Calu3 (cell line): ENCODE measurements around the gene ATAD3B. TPM values are rescaled to one million over a fixed set of nuclear protein-coding genes. Genes with fewer than 3 reads are reported as not detected.
A peak's percentile ranks its signal among the peaks of the same experiment; 100 is the strongest.

ENCODE experiments used
- BruUV-seq: library from RNA; stranded (reverse); fragments of 400-500 nt; replicated peaks from 2 replicates; lab custom pipeline; 2021; lab: Mats Ljungman, UMichigan
- CTCF ChIA-PET: fragments of 300-600 bp; sonication (Branson Sonifier 250); formaldehyde crosslinking; loops from one replicate; lab custom pipeline; 2022; ENCODE audit warnings: antibody characterized with exemption; lab: Charles Lee
- DNase-seq: peaks from one replicate; pipeline ENCODE4 v3.0.0; 2022
- H3K27ac Mint-ChIP-seq: one replicate; pipeline ENCODE4 v1.8.0; 2022; ENCODE audit warnings: mixed read lengths; ENCODE audit not compliant: unreplicated experiment
- H3K27me3 Mint-ChIP-seq: one replicate; pipeline ENCODE4 v1.8.0; 2022; ENCODE audit warnings: mixed read lengths; ENCODE audit not compliant: unreplicated experiment
- H3K36me3 Mint-ChIP-seq: one replicate; pipeline ENCODE4 v1.8.0; 2022; ENCODE audit warnings: mild to moderate bottlenecking, moderate library complexity, mixed read lengths; ENCODE audit not compliant: insufficient read depth, unreplicated experiment
- H3K4me1 Mint-ChIP-seq: one replicate; pipeline ENCODE4 v1.8.0; 2022; ENCODE audit warnings: mild to moderate bottlenecking, low read depth, mixed read lengths; ENCODE audit not compliant: unreplicated experiment
- H3K4me3 Mint-ChIP-seq: one replicate; pipeline ENCODE4 v1.8.0; 2022; ENCODE audit warnings: mild to moderate bottlenecking, low read depth, moderate library complexity, mixed read lengths; ENCODE audit not compliant: unreplicated experiment
- H3K9me3 Mint-ChIP-seq: one replicate; pipeline ENCODE4 v1.8.0; 2022; ENCODE audit warnings: low read depth, mixed read lengths; ENCODE audit not compliant: unreplicated experiment
- intact Hi-C: fragments of 100-400 bp; cut with micrococcal nuclease; formaldehyde crosslinking; loops from one replicate; pipeline ENCODE4 v1.10.0; 2022; ENCODE audit not compliant: unreplicated experiment
- total RNA-seq: library from RNA; stranded (reverse); gene quantifications from 2 replicates; pipeline ENCODE4 v1.2.3, GENCODE V29; 2022
- TF ChIP-seq, protein P1 (sequence below): fragments of 200-600 bp; IDR thresholded peaks from one replicate; pipeline ENCODE4 v1.8.0; 2022; ENCODE audit warnings: antibody characterized with exemption; ENCODE audit not compliant: unreplicated experiment

ATAD3B gene
- total RNA-seq, 1 experiment from 2014 or later = 46.3 TPM

GRCh38 chr1:1429671-1430073 lies 41.9 kb upstream of the ATAD3B start:
- peaks cover 19% of the 10 kb centered on the region for H3K36me3 Mint-ChIP-seq
- no peak for DNase-seq
- TF ChIP-seq, protein P1, sequence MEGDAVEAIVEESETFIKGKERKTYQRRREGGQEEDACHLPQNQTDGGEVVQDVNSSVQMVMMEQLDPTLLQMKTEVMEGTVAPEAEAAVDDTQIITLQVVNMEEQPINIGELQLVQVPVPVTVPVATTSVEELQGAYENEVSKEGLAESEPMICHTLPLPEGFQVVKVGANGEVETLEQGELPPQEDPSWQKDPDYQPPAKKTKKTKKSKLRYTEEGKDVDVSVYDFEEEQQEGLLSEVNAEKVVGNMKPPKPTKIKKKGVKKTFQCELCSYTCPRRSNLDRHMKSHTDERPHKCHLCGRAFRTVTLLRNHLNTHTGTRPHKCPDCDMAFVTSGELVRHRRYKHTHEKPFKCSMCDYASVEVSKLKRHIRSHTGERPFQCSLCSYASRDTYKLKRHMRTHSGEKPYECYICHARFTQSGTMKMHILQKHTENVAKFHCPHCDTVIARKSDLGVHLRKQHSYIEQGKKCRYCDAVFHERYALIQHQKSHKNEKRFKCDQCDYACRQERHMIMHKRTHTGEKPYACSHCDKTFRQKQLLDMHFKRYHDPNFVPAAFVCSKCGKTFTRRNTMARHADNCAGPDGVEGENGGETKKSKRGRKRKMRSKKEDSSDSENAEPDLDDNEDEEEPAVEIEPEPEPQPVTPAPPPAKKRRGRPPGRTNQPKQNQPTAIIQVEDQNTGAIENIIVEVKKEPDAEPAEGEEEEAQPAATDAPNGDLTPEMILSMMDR = no peak
- peak overlapping the region; percentile 30 for H3K27ac Mint-ChIP-seq
- peaks cover 8% of the 10 kb centered on the region for H3K4me1 Mint-ChIP-seq
- no peaks in the 10 kb centered on the region for H3K27me3 Mint-ChIP-seq
- H3K9me3 Mint-ChIP-seq = no peaks in the 10 kb centered on the region
- intact Hi-C loops = no loop called here
- no peak overlapping the region for H3K4me3 Mint-ChIP-seq
- no TSS peak for BruUV-seq
- CTCF ChIA-PET = interaction anchor here (1.1 to 1.2 kb wide), 2 partner anchors 12 to 30 kb away, joined by 3 to 6 read pairs; partner anchors contain the start of gene CCNL2

- CTCF ChIA-PET = interaction anchor here (1.1 kb wide), 1 partner anchor 31 kb away, joined by 3 read pairs; the partner anchor contains the start of gene CCNL2
- TF ChIP-seq, protein P1 = no peak
- Mint-ChIP-seq H3K4me1 (peaks cover 8% of the 10 kb centered on the region), H3K36me3 (peaks cover 26% of the 10 kb centered on the region), H3K27ac (no peak overlapping the region), H3K4me3 (no peak overlapping the region), H3K9me3 (no peaks in the 10 kb centered on the region), H3K27me3 (no peaks in the 10 kb centered on the region)
- no TSS peak for BruUV-seq
- DNase-seq = peak; percentile 40
- intact Hi-C loops = no loop called here
Observed at GRCh38 chr1:1430114-1430982, 41.2 kb upstream of the ATAD3B start.

DNA sequence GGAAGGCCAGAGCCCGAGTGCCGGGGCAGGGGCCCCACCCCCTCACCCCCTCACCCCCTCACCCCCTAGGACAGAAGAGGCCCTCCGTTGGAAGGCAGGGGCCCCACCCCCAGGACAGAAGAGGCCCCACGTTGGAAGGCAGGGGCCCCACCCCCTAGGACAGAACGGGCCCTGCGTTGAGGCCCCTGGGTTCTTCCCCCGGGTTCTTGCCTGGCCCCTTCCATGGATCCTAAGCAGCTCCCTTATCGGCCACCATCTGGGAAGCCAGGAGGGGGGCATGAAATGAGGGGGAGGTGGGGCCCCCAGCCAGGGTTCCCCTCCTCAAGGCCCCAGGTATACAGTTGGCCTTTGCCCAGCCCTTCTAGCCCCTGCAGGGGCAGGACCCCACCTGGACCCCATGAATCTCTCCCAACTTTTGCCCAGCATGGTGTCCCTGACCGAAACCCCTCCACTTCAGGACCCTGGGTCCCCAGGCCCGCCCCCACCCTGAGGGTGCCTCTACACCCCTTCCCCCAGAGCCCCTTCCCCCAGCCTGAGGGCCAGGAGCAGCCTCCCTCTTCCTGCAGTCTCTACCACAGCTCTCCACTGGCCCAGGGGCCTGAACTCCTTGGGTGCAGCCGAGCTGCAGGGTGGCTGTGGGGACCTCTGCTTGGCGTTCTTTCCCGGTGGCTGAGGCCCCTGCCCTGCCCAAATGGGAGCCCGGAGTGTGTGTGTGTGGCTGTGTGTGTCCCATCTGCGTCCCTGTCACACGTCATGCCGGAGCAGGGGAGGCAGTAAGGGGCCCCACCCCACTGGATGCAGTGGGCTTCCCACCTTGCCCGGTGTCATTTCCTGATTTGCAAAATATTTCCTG lies 40.3 kb upstream of the ATAD3B start:
- CTCF ChIA-PET = no interaction called here
- peak overlapping the region; percentile 63 for H3K27ac Mint-ChIP-seq
- H3K4me3 Mint-ChIP-seq = peak overlapping the region; percentile 50
- DNase-seq = no peak
- no peaks in the 10 kb centered on the region for H3K27me3 Mint-ChIP-seq
- H3K9me3 Mint-ChIP-seq = no peaks in the 10 kb centered on the region
- TF ChIP-seq, protein P1 = no peak
- peaks cover 8% of the 10 kb centered on the region for H3K4me1 Mint-ChIP-seq
- H3K36me3 Mint-ChIP-seq = peaks cover 30% of the 10 kb centered on the region
- BruUV-seq = no TSS peak
- intact Hi-C loops = no loop called here

GRCh38 chr1:1431845-1432273 lies 39.7 kb upstream of the ATAD3B start:
- Mint-ChIP-seq H3K9me3 (no peaks in the 10 kb centered on the region), H3K4me1 (peaks cover 8% of the 10 kb centered on the region), H3K4me3 (peak overlapping the region; percentile 50), H3K27me3 (no peaks in the 10 kb centered on the region), H3K36me3 (peaks cover 35% of the 10 kb centered on the region), H3K27ac (peak overlapping the region; percentile 63)
- CTCF ChIA-PET = no interaction called here
- TF ChIP-seq, protein P1 = no peak
- no TSS peak for BruUV-seq
- DNase-seq = peak; percentile 62
- intact Hi-C loops = no loop called here
